Mesendoderm (in vitro differentiated cells): ENCODE data around the gene CNTRL.

Experiments used
- DNase-seq: peaks from one replicate; pipeline ENCODE4 v3.0.0; 2013
- H2AK5ac ChIP-seq: 2 replicates; pipeline ENCODE4 v1.6.1; 2013; ENCODE audit warnings: low read length, inconsistent platforms
- H2BK120ac ChIP-seq: 2 replicates; pipeline ENCODE4 v1.6.1; 2013; ENCODE audit warnings: low read depth, mild to moderate bottlenecking, low read length, moderate library complexity, mixed read lengths
- H2BK15ac ChIP-seq: replicated peaks from 2 replicates; pipeline ENCODE4 v1.6.1; 2013; ENCODE audit warnings: low read depth, mild to moderate bottlenecking, moderate library complexity
- H2BK5ac ChIP-seq: 2 replicates; pipeline ENCODE4 v1.6.1; 2013; ENCODE audit warnings: low read length, inconsistent platforms
- H3K18ac ChIP-seq: 2 replicates; pipeline ENCODE4 v1.6.1; 2013; ENCODE audit warnings: mild to moderate bottlenecking, low read length, mixed read lengths
- H3K23ac ChIP-seq: one replicate; pipeline ENCODE4 v1.6.1; 2013; ENCODE audit warnings: low read length
- H3K27ac ChIP-seq: 2 replicates; pipeline ENCODE4 v1.5.1; 2013; ENCODE audit warnings: low read depth, mild to moderate bottlenecking, inconsistent platforms, low read length, moderate library complexity
- H3K27me3 ChIP-seq: 2 replicates; pipeline ENCODE4 v1.6.1; 2013; ENCODE audit warnings: low read length, control low read depth, mild to moderate bottlenecking, inconsistent platforms; ENCODE audit not compliant: insufficient read depth, poor library complexity
- H3K36me3 ChIP-seq: 2 replicates; pipeline ENCODE4 v1.6.1; 2013; ENCODE audit warnings: low read length, inconsistent platforms; ENCODE audit not compliant: control insufficient read depth, insufficient read depth
- H3K4ac ChIP-seq: one replicate; pipeline ENCODE4 v1.6.1; 2013; ENCODE audit warnings: low read depth, mild to moderate bottlenecking, low read length, moderate library complexity
- H3K4me1 ChIP-seq: 2 replicates; pipeline ENCODE4 v1.6.1; 2013; ENCODE audit warnings: low read depth, low read length, inconsistent platforms; ENCODE audit not compliant: control insufficient read depth
- H3K4me2 ChIP-seq: 2 replicates; pipeline ENCODE4 v1.6.1; 2013; ENCODE audit warnings: low read length
- H3K4me3 ChIP-seq: 2 replicates; pipeline ENCODE4 v1.5.1; 2013; ENCODE audit warnings: mild to moderate bottlenecking, low read length
- H3K56ac ChIP-seq: one replicate; pipeline ENCODE4 v1.6.1; 2013; ENCODE audit warnings: low read length
- H3K79me1 ChIP-seq: 2 replicates; pipeline ENCODE4 v1.6.1; 2013; ENCODE audit warnings: low read length, inconsistent platforms
- H3K79me2 ChIP-seq: 2 replicates; pipeline ENCODE4 v1.6.1; 2013; ENCODE audit warnings: mild to moderate bottlenecking, low read length; ENCODE audit not compliant: control insufficient read depth, insufficient read depth
- H3K9ac ChIP-seq: 2 replicates; pipeline ENCODE4 v1.6.1; 2013; ENCODE audit warnings: low read length, inconsistent platforms
- H4K5ac ChIP-seq: one replicate; pipeline ENCODE4 v1.6.1; 2013; ENCODE audit warnings: low read length
- H4K8ac ChIP-seq: one replicate; pipeline ENCODE4 v1.6.1; 2013; ENCODE audit warnings: low read depth, mild to moderate bottlenecking, control low read depth, low read length, moderate library complexity
- WGBS: extraction: QIAGEN DNeasy Blood & Tissue Kit; methylation state at CpG from one replicate; pipeline ENCODE4 v1.1.7; 2013; ENCODE audit warnings: low lambda C conversion rate, missing lambda C conversion rate; ENCODE audit not compliant: insufficient coverage; ENCODE audit errors: extremely low coverage; 5-methylcytosine and 5-hydroxymethylcytosine counted together

Gene CNTRL

DNA sequence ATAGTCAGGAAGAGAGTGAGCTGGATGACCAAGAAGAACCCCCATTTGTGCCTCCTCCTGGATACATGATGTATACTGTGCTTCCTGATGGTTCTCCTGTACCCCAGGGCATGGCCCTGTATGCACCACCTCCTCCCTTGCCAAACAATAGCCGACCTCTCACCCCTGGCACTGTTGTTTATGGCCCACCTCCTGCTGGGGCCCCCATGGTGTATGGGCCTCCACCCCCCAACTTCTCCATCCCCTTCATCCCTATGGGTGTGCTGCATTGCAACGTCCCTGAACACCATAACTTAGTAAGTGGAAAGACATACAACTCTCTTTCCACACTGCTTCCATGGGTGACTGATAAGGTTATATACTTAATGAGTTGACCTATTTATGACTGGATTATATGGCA, 75.4 kb downstream of the CNTRL start:
- H3K18ac ChIP-seq = no peak overlapping the region

DNA sequence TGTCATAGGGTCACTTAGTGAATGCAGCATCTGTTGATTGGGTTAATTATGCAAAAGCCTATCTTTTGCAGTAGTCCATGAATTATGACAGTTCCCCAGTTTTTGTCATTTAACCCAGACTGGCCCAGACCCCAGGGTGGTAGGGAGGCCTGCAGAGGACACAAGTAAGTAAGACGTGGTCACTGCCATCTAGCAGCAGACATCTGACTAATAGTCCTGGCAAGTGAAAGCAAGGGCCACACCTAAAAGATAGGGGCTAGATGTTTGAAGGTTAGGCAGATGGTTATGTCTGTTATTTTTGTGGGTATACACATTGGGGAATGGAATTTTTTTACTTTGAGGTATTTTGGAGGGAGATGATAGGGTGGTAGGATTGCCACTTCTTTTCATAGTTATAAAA, 78.9 kb downstream of the CNTRL start:
- Histone ChIP-seq H4K8ac (no peak overlapping the region), H3K23ac (no peak overlapping the region), H3K4ac (no peak overlapping the region), H2BK120ac (no peak overlapping the region), H2BK15ac (no peak overlapping the region), H3K4me3 (no peak overlapping the region), H3K18ac (no peak overlapping the region), H3K4me1 (no peaks in the 10 kb centered on the region), H4K5ac (no peak overlapping the region), H3K79me2 (no peaks in the 10 kb centered on the region), H3K27ac (no peak overlapping the region), H2BK5ac (no peak overlapping the region), H3K56ac (no peak overlapping the region), H3K27me3 (no peaks in the 10 kb centered on the region), H3K79me1 (no peaks in the 10 kb centered on the region), H3K4me2 (no peak overlapping the region), H2AK5ac (no peak overlapping the region), H3K36me3 (no peaks in the 10 kb centered on the region), H3K9ac (no peak overlapping the region)
- no CpG with 5 or more reads among the region's 1 CpG for WGBS
- DNase-seq = no peak

More for the DNA sequence above, 75.4 kb downstream of the CNTRL start:
- Histone ChIP-seq H3K9ac (no peak overlapping the region), H2AK5ac (no peak overlapping the region), H3K36me3 (no peaks in the 10 kb centered on the region), H3K27ac (no peak overlapping the region), H3K4me3 (no peak overlapping the region), H3K79me2 (no peaks in the 10 kb centered on the region), H3K56ac (no peak overlapping the region), H3K4ac (no peak overlapping the region), H2BK15ac (no peak overlapping the region), H4K8ac (no peak overlapping the region), H2BK5ac (no peak overlapping the region), H2BK120ac (no peak overlapping the region), H3K27me3 (no peaks in the 10 kb centered on the region), H3K23ac (no peak overlapping the region), H3K4me2 (no peak overlapping the region), H4K5ac (no peak overlapping the region), H3K4me1 (no peaks in the 10 kb centered on the region), H3K79me1 (no peaks in the 10 kb centered on the region)
- DNase-seq = no peak
- WGBS = no CpG with 5 or more reads among the region's 2 CpGs

DNA sequence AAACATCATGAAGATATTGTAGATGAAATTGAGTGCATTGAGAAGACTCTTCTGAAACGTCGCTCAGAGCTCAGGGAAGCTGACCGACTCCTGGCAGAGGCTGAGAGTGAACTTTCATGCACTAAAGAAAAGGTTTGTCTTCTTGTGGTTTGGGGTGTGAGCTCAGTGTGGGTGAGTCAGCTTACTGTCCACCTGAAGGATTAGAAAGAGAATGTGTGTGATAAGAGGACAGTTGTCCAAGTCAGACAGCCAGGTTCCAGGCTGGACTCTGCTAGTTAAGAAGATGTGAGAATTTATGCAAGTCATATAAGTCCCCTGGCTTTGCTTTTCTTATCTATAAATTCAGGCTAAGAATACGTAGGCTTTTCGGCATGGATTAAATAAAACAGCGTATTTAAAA, 80.0 kb downstream of the CNTRL start:
- H3K36me3 ChIP-seq = no peaks in the 10 kb centered on the region
- H2BK5ac ChIP-seq = no peak overlapping the region
- H2AK5ac ChIP-seq = no peak overlapping the region
- WGBS = no CpG with 5 or more reads among the region's 6 CpGs
- no peak overlapping the region for H3K18ac ChIP-seq
- no peaks in the 10 kb centered on the region for H3K79me1 ChIP-seq
- no peak overlapping the region for H3K56ac ChIP-seq
- H4K5ac ChIP-seq = no peak overlapping the region
- H4K8ac ChIP-seq = no peak overlapping the region
- H3K9ac ChIP-seq = no peak overlapping the region
- H3K4me2 ChIP-seq = no peak overlapping the region
- no peak overlapping the region for H2BK120ac ChIP-seq
- H3K27ac ChIP-seq = no peak overlapping the region
- H3K4ac ChIP-seq = no peak overlapping the region
- H3K4me1 ChIP-seq = no peaks in the 10 kb centered on the region
- H3K27me3 ChIP-seq = no peaks in the 10 kb centered on the region
- no peaks in the 10 kb centered on the region for H3K79me2 ChIP-seq
- H3K23ac ChIP-seq = no peak overlapping the region
- H2BK15ac ChIP-seq = no peak overlapping the region
- no peak for DNase-seq
- no peak overlapping the region for H3K4me3 ChIP-seq

DNA sequence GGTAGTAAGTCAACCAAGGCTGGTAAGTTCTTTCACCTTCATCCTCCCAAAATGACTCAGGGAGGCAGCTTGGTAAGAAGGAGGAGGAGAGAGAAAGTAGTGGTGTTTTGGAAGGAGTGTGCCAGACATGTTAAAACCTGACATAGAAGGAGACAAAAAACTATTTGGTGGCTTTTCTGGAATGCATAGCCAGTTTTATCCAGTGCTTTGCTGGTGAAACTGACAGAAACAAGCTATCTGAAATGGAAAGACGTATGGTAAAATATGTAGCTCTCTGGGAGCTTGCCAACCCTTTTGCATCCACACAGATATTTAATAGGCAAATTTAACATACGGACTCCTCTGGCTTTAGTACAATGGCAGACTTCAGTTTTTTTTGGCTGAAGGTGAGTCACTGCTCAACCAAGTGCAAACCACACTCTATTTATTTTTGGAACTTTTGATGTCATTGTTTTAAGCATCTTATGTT, 81.5 kb downstream of the CNTRL start:
- no peak overlapping the region for H3K27ac ChIP-seq
- no peak overlapping the region for H3K56ac ChIP-seq
- no peak overlapping the region for H2BK5ac ChIP-seq
- no peaks in the 10 kb centered on the region for H3K27me3 ChIP-seq
- no peak overlapping the region for H3K4me2 ChIP-seq
- no peaks in the 10 kb centered on the region for H3K36me3 ChIP-seq
- H2AK5ac ChIP-seq = no peak overlapping the region
- no peak overlapping the region for H4K8ac ChIP-seq
- no peaks in the 10 kb centered on the region for H3K79me2 ChIP-seq
- H3K9ac ChIP-seq = no peak overlapping the region
- DNase-seq = no peak
- no peak overlapping the region for H2BK15ac ChIP-seq
- no CpG with 5 or more reads among the region's 2 CpGs for WGBS
- no peak overlapping the region for H3K4ac ChIP-seq
- H3K23ac ChIP-seq = no peak overlapping the region
- H3K18ac ChIP-seq = no peak overlapping the region
- H4K5ac ChIP-seq = no peak overlapping the region
- no peak overlapping the region for H2BK120ac ChIP-seq
- no peaks in the 10 kb centered on the region for H3K79me1 ChIP-seq
- no peak overlapping the region for H3K4me3 ChIP-seq
- H3K4me1 ChIP-seq = no peaks in the 10 kb centered on the region

DNA sequence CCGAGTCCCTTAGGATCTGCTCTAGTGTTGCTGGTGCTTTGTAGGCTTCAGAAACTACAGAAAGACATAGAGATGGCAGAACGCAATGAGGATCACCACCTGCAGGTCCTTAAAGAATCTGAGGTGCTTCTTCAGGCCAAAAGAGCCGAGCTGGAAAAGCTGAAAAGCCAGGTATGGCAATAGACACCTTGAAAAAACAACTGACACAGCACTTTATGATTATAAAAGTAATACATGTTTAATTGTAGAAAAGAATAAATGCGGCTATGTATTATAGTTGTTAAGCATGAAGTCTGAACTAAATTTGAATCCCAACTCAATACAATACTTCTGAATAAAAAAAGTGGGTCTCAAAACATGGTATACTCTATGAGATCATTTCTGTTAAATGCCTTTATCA, 83.2 kb downstream of the CNTRL start:
- Histone ChIP-seq H3K27ac (no peak overlapping the region), H3K56ac (no peak overlapping the region), H3K4me1 (no peaks in the 10 kb centered on the region), H3K4me2 (no peak overlapping the region), H3K79me1 (no peaks in the 10 kb centered on the region), H3K23ac (no peak overlapping the region), H3K9ac (no peak overlapping the region), H4K8ac (no peak overlapping the region), H3K27me3 (no peaks in the 10 kb centered on the region), H2AK5ac (no peak overlapping the region), H4K5ac (no peak overlapping the region), H2BK120ac (no peak overlapping the region), H3K18ac (no peak overlapping the region), H3K79me2 (no peaks in the 10 kb centered on the region), H3K4me3 (no peak overlapping the region), H3K4ac (no peak overlapping the region), H2BK15ac (no peak overlapping the region), H2BK5ac (no peak overlapping the region), H3K36me3 (no peaks in the 10 kb centered on the region)
- no CpG with 5 or more reads among the region's 4 CpGs for WGBS
- DNase-seq = no peak

DNA sequence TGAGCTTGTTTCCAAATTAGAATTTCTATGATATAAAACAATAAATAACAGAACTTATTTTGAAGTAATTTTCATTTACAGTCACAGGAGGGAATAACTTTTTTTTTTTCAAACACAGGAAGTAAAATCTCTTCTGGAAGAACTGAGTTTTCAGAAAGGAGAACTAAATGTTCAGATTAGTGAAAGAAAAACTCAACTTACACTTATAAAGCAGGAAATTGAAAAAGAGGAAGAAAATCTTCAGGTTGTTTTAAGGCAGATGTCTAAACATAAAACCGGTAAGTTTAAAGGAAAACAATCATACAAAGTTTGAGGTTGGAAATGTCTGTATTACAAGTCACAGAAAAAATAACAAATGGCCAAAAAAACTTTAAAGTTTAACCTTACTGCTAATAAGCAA, 85.3 kb downstream of the CNTRL start:
- WGBS = no CpG with 5 or more reads among the region's 1 CpG
- no peaks in the 10 kb centered on the region for H3K36me3 ChIP-seq
- no peaks in the 10 kb centered on the region for H3K79me2 ChIP-seq
- no peak overlapping the region for H3K27ac ChIP-seq
- no peaks in the 10 kb centered on the region for H3K27me3 ChIP-seq
- H3K4me1 ChIP-seq = no peaks in the 10 kb centered on the region
- H3K9ac ChIP-seq = no peak overlapping the region
- H3K4ac ChIP-seq = no peak overlapping the region
- H3K18ac ChIP-seq = no peak overlapping the region
- no peak overlapping the region for H4K5ac ChIP-seq
- H4K8ac ChIP-seq = no peak overlapping the region
- H3K4me2 ChIP-seq = no peak overlapping the region
- no peak overlapping the region for H3K23ac ChIP-seq
- H3K4me3 ChIP-seq = no peak overlapping the region
- H2BK15ac ChIP-seq = no peak overlapping the region
- no peak overlapping the region for H2BK5ac ChIP-seq
- no peak overlapping the region for H3K56ac ChIP-seq
- H2BK120ac ChIP-seq = no peak overlapping the region
- no peak for DNase-seq
- H3K79me1 ChIP-seq = no peaks in the 10 kb centered on the region
- no peak overlapping the region for H2AK5ac ChIP-seq
